Ovary (tissue), 9 donors: ENCODE results near the gene PTPRK. TPM values are rescaled to one million over a fixed set of nuclear protein-coding genes. Genes with fewer than 3 reads are reported as not detected.

Source experiments
- DNase-seq, 5 donors: peaks; one replicate each; pipeline ENCODE4 v3.0.0-alpha.2; 2019 to 2020
- H3K27ac ChIP-seq, 2 donors: fragments of 200-600 bp; one replicate each; pipeline versions ENCODE4 v1.5.1 to v1.8.0; 2019 to 2022
- H3K27me3 ChIP-seq: fragments of 200-600 bp; one replicate; pipeline ENCODE4 v1.8.0; 2022
- H3K36me3 ChIP-seq: fragments of 200-600 bp; sonication (generic); one replicate; pipeline ENCODE4 v1.5.1; 2019
- H3K4me1 ChIP-seq: one replicate; pipeline ENCODE4 v1.8.1; 2013; ENCODE audit warnings: mild to moderate bottlenecking, moderate library complexity; ENCODE audit not compliant: insufficient read depth
- H3K4me3 ChIP-seq: fragments of 200-600 bp; sonication (generic); one replicate; pipeline ENCODE4 v1.5.1; 2017
- H3K9me3 ChIP-seq, 2 donors: fragments of 200-600 bp in 1 of 2; sonication (generic) in 1 of 2; one replicate each; pipeline versions ENCODE4 v1.5.1 to v1.8.1; 2013 to 2019; ENCODE audit warnings: mild to moderate bottlenecking in 1 of 2, moderate library complexity in 1 of 2
- EP300 ChIP-seq: sonication (generic); formaldehyde crosslinking; IDR thresholded peaks from one replicate; pipeline ENCODE4 v1.6.1; 2017; ENCODE audit warnings: antibody characterized with exemption
- POLR2A ChIP-seq: fragments of 450-650 bp; IDR thresholded peaks from one replicate; pipeline ENCODE4 v1.6.1; 2017; ENCODE audit warnings: antibody characterized with exemption, mild to moderate bottlenecking, moderate library complexity
- WGBS, 3 donors: extraction: QIAGEN DNeasy Blood & Tissue Kit in 1 of 3; methylation state at CpG; one replicate each; pipeline versions ENCODE4 v1.1.5 to v1.1.7; 2013 to 2017; 5-methylcytosine and 5-hydroxymethylcytosine counted together
- intact Hi-C, 4 donors: fragments of 100-400 bp; cut with DNase I; formaldehyde crosslinking; loops; one replicate each; pipeline versions ENCODE4 v1.11.0 to v1.15.1; 2022 to 2023
- polyA plus RNA-seq, 2 donors: library from polyadenylated mRNA; stranded (reverse); fragments of 200-250 nt in 1 of 2; fragments of 350-450 nt in 1 of 2; fragmentation: Illumina TruSeq in 1 of 2; extraction: RNeasy Lipid Tissue Mini Kit (QIAGEN cat#74804) in 1 of 2; gene quantifications; one replicate each; pipeline ENCODE4 v1.2.3, GENCODE V29; 2013 to 2014
- total RNA-seq, 7 donors: library from RNA; depleted of rRNA in 2 of 7; stranded (reverse); fragments of >200 nt in 2 of 7; fragmentation: NEBNext Ultra II Directional in 3 of 7; extraction: Animal tissue kit (Norgen Biotek cat#: 25700) in 3 of 7; gene quantifications; one replicate each; pipeline versions ENCODE4 v1.1.0 to v1.2.4, GENCODE V29; 2016 to 2023
- TF ChIP-seq, protein P1 (sequence below), 3 donors: fragments of 450-650 bp in 2 of 3; fragments of 200-600 bp in 1 of 3; IDR thresholded peaks; one replicate each; pipeline versions ENCODE4 v1.5.1 to v1.8.0; 2016 to 2022; ENCODE audit warnings: antibody characterized with exemption in 3 of 3, mild to moderate bottlenecking in 1 of 3
- donor health status: DM: no; HTN: no; CAD: no; lungs with moderate emphysema.
- donor health status: DM: no; HTN: no; CAD: no.
- donor health status: Bipolar disorder and iron deficiency.
- donor health status: DM: yes; HTN: yes; CAD: no.
- donor health status: DM: no; HTN: no; CAD: no.
- donor health status: DM: yes; HTN: yes; CAD: no.

PTPRK gene
- total and polyA plus RNA-seq, 9 donors = 24.0 to 50.7 (median 44.1) TPM

DNA sequence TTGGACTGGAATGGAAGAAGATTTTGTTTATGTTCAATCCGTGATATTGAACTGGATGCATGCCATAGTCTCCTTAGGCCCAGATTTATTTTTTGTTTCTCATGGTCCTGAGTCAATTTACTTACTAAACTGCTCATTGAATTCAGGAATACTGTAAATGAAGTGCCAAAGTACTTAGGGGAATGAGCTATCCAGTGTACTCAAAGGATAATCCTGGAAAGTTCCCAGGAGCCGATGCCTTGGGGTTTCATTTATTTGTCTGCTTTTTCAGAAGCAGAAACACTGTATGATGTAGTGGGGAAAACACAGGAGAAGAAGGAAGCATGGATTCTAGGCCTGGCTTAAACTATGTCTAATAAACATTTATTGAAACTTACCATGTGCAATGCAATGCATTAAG is 563.4 kb downstream of the PTPRK start:
- Histone ChIP-seq H3K27me3 (no peaks in the 10 kb centered on the region), H3K4me1 (peaks cover 3% of the 10 kb centered on the region), H3K36me3 (no peaks in the 10 kb centered on the region), H3K27ac (no peak overlapping the region), H3K9me3 (no peaks in the 10 kb centered on the region), H3K4me3 (no peak overlapping the region)
- DNase-seq = no peak
- TF ChIP-seq, protein P1, sequence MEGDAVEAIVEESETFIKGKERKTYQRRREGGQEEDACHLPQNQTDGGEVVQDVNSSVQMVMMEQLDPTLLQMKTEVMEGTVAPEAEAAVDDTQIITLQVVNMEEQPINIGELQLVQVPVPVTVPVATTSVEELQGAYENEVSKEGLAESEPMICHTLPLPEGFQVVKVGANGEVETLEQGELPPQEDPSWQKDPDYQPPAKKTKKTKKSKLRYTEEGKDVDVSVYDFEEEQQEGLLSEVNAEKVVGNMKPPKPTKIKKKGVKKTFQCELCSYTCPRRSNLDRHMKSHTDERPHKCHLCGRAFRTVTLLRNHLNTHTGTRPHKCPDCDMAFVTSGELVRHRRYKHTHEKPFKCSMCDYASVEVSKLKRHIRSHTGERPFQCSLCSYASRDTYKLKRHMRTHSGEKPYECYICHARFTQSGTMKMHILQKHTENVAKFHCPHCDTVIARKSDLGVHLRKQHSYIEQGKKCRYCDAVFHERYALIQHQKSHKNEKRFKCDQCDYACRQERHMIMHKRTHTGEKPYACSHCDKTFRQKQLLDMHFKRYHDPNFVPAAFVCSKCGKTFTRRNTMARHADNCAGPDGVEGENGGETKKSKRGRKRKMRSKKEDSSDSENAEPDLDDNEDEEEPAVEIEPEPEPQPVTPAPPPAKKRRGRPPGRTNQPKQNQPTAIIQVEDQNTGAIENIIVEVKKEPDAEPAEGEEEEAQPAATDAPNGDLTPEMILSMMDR (IDR thresholded peaks at IDR 0.05) = no peak
- intact Hi-C loops = no loop called here
- WGBS, 3 donors = 16 to 21% (median 17%) methylated on average over 2 of the region's 2 CpGs

DNA sequence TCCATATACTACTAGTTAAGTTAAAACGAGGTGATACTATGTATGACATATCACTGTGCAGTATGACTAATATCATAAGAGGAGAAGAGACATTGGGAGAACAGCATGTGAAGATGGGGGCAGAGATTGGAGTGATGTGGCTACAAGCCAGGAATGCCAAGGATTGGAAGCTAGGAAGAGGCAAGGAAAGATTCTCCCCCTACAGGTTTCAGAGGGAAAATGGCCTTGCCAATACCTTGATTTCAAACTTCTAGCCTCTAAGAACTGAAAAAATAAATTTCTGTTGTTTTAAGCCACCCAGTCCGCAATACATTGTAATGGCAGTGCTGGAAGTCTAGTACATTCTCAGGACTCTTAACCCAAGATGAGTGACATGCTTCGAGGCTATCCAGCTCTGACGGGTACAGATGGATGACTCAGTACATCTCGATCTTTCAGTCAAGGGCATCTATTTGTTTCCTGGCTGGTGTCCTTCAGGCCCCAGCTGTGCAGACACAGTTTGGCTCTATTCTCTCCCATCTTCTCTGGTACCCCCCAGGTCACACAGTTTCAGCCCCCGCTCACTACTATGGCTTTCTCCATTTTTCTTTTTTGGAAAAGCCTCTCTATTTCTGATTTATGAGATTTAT is 564.0 kb downstream of the PTPRK start:
- H3K27ac ChIP-seq = no peak overlapping the region
- no peak overlapping the region for H3K4me3 ChIP-seq
- no peaks in the 10 kb centered on the region for H3K36me3 ChIP-seq
- 41 to 55% (median 49%) methylated on average over 6 of the region's 6 CpGs for WGBS, 3 donors
- no peaks in the 10 kb centered on the region for H3K27me3 ChIP-seq
- TF ChIP-seq EP300 (no peak), POLR2A (no peak)
- TF ChIP-seq, protein P1 (IDR thresholded peaks at IDR 0.05) = no peak
- DNase-seq = peak in 1 of 5 donors; percentile 14
- H3K4me1 ChIP-seq = peaks cover 3% of the 10 kb centered on the region
- intact Hi-C loops = no loop called here
- H3K9me3 ChIP-seq = no peaks in the 10 kb centered on the region

DNA sequence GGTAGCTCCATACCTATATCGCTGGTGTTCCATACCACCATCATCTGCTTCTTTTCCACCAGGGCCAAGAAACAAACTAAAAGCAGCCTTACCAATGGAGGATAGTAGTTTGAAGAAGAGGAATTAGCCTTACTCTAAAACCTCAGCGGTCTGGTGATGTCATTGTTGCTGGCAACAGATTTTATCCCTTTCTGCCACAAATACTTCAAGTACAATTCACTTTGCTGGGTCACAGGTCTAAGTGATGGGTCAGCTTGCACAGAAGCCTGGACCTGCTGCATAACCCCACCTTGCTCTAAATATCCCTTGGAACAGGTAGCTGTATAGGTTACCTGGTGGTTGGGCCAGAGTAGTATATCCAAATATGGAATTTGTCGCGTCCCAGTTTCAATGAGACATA is 566.3 kb downstream of the PTPRK start:
- Histone ChIP-seq H3K4me3 (no peak overlapping the region), H3K36me3 (no peaks in the 10 kb centered on the region), H3K9me3 (no peaks in the 10 kb centered on the region), H3K4me1 (peaks cover 3% of the 10 kb centered on the region), H3K27ac (no peak overlapping the region), H3K27me3 (no peaks in the 10 kb centered on the region)
- no peak for DNase-seq
- intact Hi-C loops = no loop called here
- WGBS, 3 donors = 98% methylated on average over 4 of the region's 4 CpGs
- TF ChIP-seq POLR2A (no peak), EP300 (no peak)
- TF ChIP-seq, protein P1 (IDR thresholded peaks at IDR 0.05) = no peak

DNA sequence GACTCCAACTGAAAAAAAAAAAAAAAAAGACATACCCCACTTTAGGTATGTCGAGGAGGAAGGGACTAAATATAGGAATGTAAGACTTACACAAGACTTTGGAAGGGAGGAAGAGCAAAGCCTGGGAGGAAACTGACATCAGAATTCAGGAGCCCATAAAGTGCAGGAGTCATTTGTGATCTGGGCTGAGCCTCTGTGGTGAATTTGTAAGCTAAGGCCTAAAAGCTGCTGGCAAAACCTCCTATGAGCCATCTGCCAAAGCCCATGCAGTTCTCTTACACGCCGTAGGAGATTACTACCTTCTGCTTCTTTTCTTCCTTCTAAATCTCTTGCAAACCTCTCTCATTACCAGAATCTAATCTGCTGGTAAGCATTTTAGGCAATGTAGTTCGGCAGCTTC is 567.6 kb downstream of the PTPRK start:
- peaks cover 3% of the 10 kb centered on the region for H3K4me1 ChIP-seq
- no peak for DNase-seq
- H3K9me3 ChIP-seq = no peaks in the 10 kb centered on the region
- no peaks in the 10 kb centered on the region for H3K36me3 ChIP-seq
- no peaks in the 10 kb centered on the region for H3K27me3 ChIP-seq
- no peak for TF ChIP-seq POLR2A
- TF ChIP-seq, protein P1 (IDR thresholded peaks at IDR 0.05) = no peak
- no peak for TF ChIP-seq EP300
- H3K4me3 ChIP-seq = no peak overlapping the region
- intact Hi-C loops = no loop called here
- no peak overlapping the region for H3K27ac ChIP-seq
- 39 to 49% (median 44%) methylated on average over 4 of the region's 4 CpGs for WGBS, 3 donors
